Lower leg skin (tissue), 3 donors: ENCODE data around the gene LAMC3.

ENCODE experiments used
- POLR2A ChIP-seq, 2 donors: fragments of 450-650 bp; IDR thresholded peaks; one replicate each; pipeline ENCODE4 v1.6.1; 2016 to 2017; ENCODE audit warnings: antibody characterized with exemption in 2 of 2, mild to moderate bottlenecking in 1 of 2, moderate library complexity in 1 of 2
- TF ChIP-seq, protein P1 (sequence below), 3 donors: fragments of 450-650 bp; IDR thresholded peaks; one replicate each; pipeline ENCODE4 v1.5.1; 2016; ENCODE audit warnings: antibody characterized with exemption in 3 of 3, mild to moderate bottlenecking in 3 of 3, moderate library complexity in 2 of 3

DNA sequence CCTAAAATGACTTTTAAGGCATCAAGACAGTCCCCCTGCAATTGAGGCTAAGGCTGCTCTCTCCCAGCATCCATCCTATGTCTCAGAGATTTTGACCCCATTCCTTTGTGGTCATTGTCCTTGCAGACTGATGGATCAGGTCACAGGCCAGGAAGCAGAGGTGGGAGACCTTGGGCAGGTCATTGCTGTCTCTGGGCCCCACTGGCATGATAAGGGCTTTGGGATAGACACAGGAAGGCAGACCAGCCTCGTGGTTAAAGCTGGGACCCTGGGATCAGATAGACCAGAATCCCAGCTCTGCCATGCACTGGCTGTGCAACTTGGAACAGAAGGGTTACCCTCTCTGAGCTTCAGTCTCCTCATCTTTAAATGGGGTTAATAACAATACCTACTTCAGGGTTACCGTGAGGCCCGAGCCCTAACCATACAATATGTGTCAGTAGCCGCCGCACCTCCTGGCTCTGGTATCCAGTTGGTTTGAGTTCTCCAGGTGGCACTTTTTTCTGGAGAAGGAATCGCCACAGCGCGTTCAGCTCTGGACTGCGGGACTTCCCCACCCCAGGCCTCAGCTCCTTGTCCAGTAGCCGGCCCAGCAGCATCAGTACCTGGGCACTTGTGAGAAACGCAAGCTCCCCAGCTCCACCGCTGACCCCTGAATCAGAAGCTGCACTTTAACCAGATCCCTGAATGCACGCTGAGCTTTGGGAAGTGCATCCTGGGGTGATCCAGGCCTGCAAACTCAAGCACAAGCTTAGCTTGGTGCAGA, 21.4 kb downstream of the LAMC3 start:
- TF ChIP-seq, protein P1, sequence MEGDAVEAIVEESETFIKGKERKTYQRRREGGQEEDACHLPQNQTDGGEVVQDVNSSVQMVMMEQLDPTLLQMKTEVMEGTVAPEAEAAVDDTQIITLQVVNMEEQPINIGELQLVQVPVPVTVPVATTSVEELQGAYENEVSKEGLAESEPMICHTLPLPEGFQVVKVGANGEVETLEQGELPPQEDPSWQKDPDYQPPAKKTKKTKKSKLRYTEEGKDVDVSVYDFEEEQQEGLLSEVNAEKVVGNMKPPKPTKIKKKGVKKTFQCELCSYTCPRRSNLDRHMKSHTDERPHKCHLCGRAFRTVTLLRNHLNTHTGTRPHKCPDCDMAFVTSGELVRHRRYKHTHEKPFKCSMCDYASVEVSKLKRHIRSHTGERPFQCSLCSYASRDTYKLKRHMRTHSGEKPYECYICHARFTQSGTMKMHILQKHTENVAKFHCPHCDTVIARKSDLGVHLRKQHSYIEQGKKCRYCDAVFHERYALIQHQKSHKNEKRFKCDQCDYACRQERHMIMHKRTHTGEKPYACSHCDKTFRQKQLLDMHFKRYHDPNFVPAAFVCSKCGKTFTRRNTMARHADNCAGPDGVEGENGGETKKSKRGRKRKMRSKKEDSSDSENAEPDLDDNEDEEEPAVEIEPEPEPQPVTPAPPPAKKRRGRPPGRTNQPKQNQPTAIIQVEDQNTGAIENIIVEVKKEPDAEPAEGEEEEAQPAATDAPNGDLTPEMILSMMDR (IDR thresholded peaks at IDR 0.05): no peak
- no peak for TF ChIP-seq POLR2A (IDR thresholded peaks at IDR 0.05)
